GM18498 (cell line): ENCODE measurements around the gene BRD3OS.
A peak's percentile ranks its signal among the peaks of the same experiment; 100 is the strongest.
"Not testable (repeated sequence)": the region's sequence is repeated elsewhere in the genome, so short reads cannot be mapped to it uniquely, and the experiment has no call there.

Experiments
- ATAC-seq: cut with Tn5 transposase; IDR thresholded peaks from one replicate; pipeline ENCODE4 v1.9.1; 2021; ENCODE audit warnings: mild to moderate bottlenecking, moderate library complexity; ENCODE audit not compliant: unreplicated experiment

BRD3OS gene

GRCh38 chr9:133988771-133989170 is 36.5 kb upstream of the BRD3OS start:
- not testable (repeated sequence) for ATAC-seq

DNA sequence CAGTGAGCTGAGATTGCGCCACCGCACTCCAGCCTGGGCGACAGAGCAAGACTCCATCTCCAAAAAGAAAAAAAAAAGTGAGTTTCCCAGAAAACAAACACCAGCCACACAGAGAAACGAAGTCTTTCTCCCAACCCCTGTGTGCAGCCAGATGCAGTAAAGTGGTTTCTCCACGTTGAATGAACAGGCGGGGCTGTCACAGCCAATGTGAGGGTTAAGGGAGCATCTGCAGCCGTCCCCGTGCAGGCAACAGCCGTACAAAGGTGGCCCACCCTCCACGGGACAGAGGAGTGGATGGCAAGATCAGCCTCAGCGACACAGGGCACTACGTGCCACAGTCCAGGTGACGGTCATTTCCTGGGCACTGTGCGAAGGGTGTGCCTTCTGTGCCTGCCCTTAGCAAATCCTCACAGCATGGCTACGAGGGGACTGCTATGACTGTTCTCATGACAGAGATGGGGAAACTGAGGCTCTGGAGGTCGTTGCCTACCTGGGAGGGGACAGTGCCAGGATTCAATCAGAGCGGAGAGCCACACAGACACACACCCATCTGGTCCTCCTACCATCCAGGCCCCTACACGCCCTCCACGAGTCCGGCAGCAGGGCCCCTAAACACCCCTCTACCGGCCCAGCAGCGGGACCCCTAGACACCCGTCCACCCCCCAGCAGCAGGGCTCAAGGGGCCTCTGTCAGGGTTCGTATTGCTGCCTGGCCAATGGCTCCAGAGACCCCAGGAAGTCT is 35.5 kb upstream of the BRD3OS start:
- ATAC-seq, result no peak

DNA sequence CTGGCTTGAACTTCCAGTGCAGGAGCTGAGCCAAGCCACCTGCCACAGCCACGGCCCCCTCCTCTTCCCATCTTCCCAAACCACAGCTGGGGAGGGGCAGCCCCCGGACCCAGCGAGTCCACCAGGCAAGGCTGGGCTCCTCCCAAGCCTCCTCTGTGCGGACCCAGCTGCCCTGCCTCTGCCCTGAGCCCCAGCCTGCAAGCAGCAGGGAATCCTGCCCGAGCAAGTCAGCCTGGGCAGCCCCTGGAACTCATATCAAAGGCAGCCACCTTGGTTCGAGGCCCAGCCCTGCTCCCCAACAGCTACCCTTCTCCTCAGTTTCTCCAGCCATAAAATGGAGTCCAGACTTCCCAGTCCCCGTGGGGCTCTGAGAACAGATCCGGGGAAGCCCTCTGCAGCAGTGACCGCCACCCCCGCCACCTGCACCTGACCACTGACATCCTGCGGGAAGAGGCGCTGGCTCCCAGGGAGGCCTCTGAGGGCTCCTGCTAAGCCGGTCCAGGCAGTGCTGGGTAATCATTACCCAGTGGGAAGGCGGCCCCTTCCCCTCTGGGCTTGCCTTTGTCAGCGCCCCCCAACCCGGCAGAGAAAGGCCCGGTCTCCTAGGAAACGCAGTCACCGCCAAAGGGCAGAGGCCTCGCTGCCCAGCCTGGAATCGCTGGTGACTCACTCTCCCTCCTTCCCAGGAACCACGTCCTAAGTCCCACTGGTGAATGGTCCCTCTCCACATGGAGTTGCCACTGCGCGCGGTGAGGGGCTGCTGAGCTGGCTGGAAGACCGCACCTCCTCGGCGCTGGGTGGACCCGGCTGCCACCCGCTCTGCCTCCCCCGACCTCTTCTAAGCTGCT is 34.7 kb upstream of the BRD3OS start:
- ATAC-seq, result no peak

- ATAC-seq, result no peak
Measured at GRCh38 chr9:133991214-133991921, 33.9 kb upstream of the BRD3OS start.

- ATAC-seq, result peak; percentile 62
Measured at GRCh38 chr9:133991964-133992779, 33.1 kb upstream of the BRD3OS start, which contains the start of gene VAV2. Gene VAV2 (minus strand): TSS chr9:133992324. CDS start chr9:133992278, 46 bp downstream.

DNA sequence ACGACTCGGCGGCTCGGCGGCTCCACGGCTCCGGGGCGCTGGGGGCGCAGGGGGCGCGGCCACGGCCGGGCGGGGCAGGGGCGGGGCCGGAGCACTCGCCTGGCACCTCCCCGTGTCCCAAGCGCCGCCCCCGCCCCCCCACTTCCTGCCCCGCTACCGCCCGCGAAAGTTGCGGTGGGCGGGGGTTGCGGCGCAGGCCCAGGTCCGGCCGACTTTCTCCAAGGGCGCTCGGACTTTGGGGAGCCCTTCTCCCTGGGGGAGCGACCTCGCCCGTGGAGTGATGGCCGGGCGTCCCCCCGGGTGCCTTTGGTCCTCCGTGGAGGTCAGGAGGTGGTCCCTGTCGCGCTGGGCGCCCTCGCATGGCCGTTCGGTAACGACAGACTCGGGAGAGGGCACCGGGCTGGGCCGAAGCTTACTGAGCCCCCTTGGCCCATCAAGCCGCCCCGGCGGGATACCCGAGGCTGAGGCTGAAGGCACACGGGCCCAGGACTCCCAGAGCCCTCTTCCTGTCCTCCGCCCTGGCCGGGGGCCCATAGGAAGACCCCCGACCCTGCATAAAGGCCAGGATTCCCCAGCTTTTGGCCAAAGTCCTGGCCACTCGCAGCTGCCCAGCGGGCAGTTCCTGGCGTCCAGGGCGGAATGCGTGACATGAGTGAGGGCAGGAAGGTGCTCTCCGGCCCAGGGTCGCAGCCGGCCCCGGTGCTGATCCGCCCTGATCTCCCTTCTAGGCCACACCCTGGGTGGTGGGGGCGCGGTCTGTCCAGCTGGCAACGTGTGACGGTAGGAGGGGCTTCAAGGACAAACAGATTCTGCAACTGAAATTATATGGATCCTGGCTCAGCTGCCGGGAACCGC is 32.3 kb upstream of the BRD3OS start:
- ATAC-seq, result peak; percentile 65

DNA sequence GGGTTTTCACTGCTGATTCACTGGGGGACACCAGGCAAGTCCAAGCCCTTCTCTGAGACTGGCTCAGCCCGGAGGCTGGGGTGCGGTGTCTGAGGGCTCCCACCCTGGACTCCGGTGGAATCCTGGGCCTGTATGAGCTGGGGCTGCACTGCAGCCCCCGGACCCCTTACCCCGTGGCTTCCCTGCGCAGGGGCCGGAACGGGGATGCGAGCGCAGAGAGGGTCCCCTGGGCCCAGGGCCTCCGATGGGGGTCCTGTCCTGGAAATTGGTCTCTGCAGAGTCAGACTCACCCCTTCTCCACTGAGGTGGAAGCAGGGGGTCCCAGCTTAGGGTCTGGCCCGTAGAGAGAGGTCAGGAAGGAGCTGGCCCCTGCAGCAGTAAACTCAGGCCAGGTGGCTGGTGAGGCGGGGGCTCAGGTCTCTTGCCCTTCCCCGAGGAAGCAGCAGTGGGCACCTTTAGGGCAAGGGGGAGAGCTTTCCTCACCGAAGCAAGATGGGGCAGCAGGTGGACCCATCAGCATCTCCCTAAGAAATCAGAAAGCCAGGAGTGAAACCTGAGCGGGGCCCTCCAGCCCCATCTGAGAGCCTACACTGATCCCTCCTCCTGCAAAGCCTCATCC is 31.5 kb upstream of the BRD3OS start:
- ATAC-seq, result no peak

DNA sequence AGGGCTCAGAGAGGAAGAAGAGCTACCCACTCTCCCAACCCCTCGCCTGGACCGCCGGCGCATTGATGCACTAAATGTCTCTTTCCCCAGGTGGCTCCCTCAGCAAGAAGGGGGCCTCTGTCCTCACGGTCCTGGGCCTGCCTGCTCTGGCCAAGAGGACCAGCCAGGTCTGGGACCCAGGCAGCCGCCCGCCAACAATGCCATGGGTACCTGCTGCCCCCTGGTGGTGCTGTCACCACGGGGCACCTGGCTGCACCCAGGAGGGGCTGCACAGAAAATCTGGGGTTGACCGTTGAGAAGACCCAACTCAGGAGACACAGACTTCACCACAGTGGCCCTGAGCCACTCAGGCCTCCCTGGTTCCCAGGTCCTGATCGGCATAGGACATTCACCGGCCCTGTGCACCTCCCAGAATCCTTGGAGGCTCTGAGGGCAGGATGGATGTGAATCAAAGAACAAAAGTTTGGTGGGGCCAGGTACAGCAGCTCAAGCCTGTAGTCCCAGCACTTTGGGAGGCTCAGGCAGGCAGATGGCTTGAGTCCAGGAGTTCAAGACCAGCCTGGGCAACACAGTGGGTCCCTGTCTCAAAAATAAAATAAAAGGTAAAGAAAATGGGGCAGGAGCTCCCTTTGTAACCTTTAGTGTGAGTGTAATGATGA is 30.8 kb upstream of the BRD3OS start:
- peak; percentile 22 for ATAC-seq

DNA sequence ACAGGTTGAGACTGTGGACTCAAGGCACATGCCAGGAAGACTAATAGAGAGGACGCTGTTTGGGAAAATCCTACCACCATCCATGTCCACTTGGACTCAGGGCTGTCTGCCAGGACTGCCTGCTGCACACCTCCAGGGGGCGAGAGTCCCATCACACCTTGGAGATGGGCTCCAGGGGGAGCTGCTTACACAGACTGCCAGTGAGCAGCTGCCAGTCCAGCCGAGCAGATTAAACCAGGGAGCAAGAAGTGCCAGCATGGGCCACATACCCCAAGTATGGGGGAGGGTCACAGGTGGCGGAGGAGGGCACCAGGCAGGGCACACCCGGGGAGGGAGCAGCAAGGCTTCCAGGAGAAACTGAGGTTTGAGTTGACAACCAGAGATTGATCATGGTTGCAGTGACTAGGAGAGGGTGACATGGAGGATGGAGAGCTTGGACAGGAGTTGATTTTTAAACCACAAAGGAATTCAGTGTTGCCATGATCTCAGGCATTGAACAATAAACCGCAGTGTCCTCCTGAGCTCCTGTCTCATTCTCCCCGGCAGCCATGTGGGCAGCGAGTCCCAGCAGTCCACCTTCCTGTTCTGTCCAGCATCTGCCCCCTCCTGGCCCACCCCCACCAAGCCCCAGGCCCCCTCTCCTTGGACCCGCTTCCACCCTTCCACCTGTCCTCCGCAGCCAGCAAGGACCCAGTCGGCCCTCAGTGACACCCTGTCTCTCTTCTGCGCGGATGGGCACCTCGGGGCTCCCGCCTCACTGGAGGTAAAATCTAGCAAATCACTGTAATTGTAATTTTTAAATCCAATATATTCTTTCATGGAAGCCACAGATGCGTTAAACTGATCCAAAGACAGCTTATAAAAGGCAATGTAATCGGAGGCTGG is 30.0 kb upstream of the BRD3OS start:
- no peak for ATAC-seq

- ATAC-seq, result no peak
Measured at GRCh38 chr9:133996531-133997520, 28.5 kb upstream of the BRD3OS start.

DNA sequence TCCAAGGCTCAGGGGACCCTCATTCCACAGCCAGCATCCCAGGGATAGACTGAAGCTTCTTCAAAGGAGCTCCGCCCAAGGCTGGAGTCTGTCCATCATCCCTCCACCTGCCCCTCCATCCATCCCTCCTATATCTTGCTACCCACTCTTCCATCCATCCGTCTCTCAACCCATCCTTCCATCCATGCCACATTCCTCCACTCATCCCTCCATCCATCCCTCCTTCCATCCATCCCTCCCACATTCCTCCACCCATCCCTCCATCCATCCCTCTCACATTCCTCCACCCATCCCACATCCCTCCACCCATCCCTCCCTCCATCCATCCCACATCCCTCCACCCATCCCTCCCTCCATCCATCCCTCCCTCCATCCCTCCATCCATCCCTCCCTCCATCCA is 27.7 kb upstream of the BRD3OS start:
- no peak for ATAC-seq

DNA sequence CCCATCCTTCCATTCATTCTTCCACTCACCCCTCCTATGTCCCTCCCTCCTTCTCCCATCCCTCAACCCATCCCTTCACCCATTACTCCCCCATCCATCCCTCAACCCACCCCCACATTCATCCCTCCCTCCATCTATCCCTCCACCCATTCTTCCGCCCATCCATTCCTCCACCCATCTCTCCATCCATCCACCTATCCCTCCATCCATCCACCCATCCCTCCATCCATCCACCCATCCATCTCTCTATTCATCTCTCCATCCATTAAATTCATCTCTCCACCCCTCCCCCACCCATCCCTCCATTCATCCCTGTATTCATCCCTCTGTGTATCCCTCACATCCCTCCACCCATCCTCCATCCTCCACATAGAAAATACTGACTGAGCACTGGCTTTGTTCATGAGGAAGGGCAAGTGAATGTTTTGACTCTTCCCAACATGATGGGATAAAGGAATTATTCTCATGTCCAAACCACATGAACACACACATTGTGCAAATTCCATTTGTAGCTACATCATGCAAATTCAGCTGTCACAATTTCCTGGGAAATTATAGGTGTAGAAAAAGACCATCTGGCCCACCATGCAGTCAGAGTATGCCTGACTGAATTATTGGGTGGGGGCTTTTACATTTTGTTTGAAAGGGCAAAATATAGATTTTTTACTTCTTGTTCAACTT is 26.2 kb upstream of the BRD3OS start:
- ATAC-seq, result no peak

- ATAC-seq, result no peak
Measured at GRCh38 chr9:133999851-134000265, 25.4 kb upstream of the BRD3OS start.

GRCh38 chr9:134002796-134003195 is 22.5 kb upstream of the BRD3OS start:
- no peak for ATAC-seq

- ATAC-seq, result no peak
Measured at GRCh38 chr9:134003237-134003636, 22.0 kb upstream of the BRD3OS start.
